H9 (cell line): ENCODE measurements around the gene ARL8A. TPM values are rescaled to one million over a fixed set of nuclear protein-coding genes. Genes with fewer than 3 reads are reported as not detected.

Experiments
- DNase-seq: peaks from one replicate; pipeline ENCODE4 v3.0.0-alpha.2; 2017
- H2AFZ ChIP-seq: one replicate; pipeline ENCODE4 v1.6.1; 2013; ENCODE audit warnings: mild to moderate bottlenecking, low read length, control low read depth, moderate library complexity
- H2AK5ac ChIP-seq: 2 replicates; pipeline ENCODE4 v1.6.1; 2013; ENCODE audit warnings: low read length, control low read depth, mixed read lengths; ENCODE audit not compliant: insufficient read length
- H2BK120ac ChIP-seq: one replicate; pipeline ENCODE4 v1.6.1; 2013; ENCODE audit warnings: low read depth, mild to moderate bottlenecking, low read length, control low read depth, inconsistent platforms; ENCODE audit not compliant: poor library complexity, severe bottlenecking
- H2BK12ac ChIP-seq: 2 replicates; pipeline ENCODE4 v1.6.1; 2013; ENCODE audit warnings: low read length, control low read depth, mixed read lengths, low read depth; ENCODE audit not compliant: insufficient read length
- H2BK15ac ChIP-seq: 2 replicates; pipeline ENCODE4 v1.6.1; 2013; ENCODE audit warnings: low read depth, low read length, control low read depth
- H2BK20ac ChIP-seq: one replicate; pipeline ENCODE4 v1.6.1; 2013; ENCODE audit warnings: low read depth, mild to moderate bottlenecking, low read length, control low read depth, inconsistent platforms; ENCODE audit not compliant: poor library complexity, severe bottlenecking
- H2BK5ac ChIP-seq: 2 replicates; pipeline ENCODE4 v1.6.1; 2013; ENCODE audit warnings: low read length, control low read depth, mixed read lengths; ENCODE audit not compliant: insufficient read length
- H3K14ac ChIP-seq: 2 replicates; pipeline ENCODE4 v1.6.1; 2013; ENCODE audit warnings: low read length, control low read depth; ENCODE audit not compliant: insufficient read depth
- H3K18ac ChIP-seq: 2 replicates; pipeline ENCODE4 v1.6.1; 2013; ENCODE audit warnings: low read depth, mild to moderate bottlenecking, mixed read lengths, low read length, control low read depth; ENCODE audit not compliant: insufficient read length
- H3K23ac ChIP-seq: 2 replicates; pipeline ENCODE4 v1.6.1; 2013; ENCODE audit warnings: low read length, control low read depth, mixed read lengths, low read depth; ENCODE audit not compliant: insufficient read length
- H3K23me2 ChIP-seq: 2 replicates; pipeline ENCODE4 v1.6.1; 2013; ENCODE audit warnings: low read depth, mild to moderate bottlenecking, mixed read lengths, low read length, control low read depth; ENCODE audit not compliant: insufficient read length, poor library complexity, severe bottlenecking
- H3K27ac ChIP-seq: 2 replicates; pipeline ENCODE4 v1.5.1; 2013; ENCODE audit warnings: low read length, control low read depth, mixed read lengths, low read depth; ENCODE audit not compliant: insufficient read length
- H3K27me3 ChIP-seq: 2 replicates; pipeline ENCODE4 v1.6.1; 2013; ENCODE audit warnings: low read length, control low read depth, inconsistent platforms; ENCODE audit not compliant: insufficient read depth
- H3K4ac ChIP-seq: 2 replicates; pipeline ENCODE4 v1.6.1; 2013; ENCODE audit warnings: low read depth, mild to moderate bottlenecking, control low read depth, inconsistent platforms, low read length, moderate library complexity
- H3K4me1 ChIP-seq: 2 replicates; pipeline ENCODE4 v1.6.1; 2013; ENCODE audit warnings: low read length, control low read depth, inconsistent platforms; ENCODE audit not compliant: insufficient read depth
- H3K4me2 ChIP-seq: 2 replicates; pipeline ENCODE4 v1.6.1; 2013; ENCODE audit warnings: low read length, control low read depth, mixed read lengths; ENCODE audit not compliant: insufficient read length, insufficient read depth
- H3K56ac ChIP-seq: 2 replicates; pipeline ENCODE4 v1.6.1; 2013; ENCODE audit warnings: low read depth, mild to moderate bottlenecking, mixed read lengths, low read length, control low read depth; ENCODE audit not compliant: insufficient read length
- H3K79me1 ChIP-seq: 2 replicates; pipeline ENCODE4 v1.6.1; 2013; ENCODE audit warnings: low read depth, mild to moderate bottlenecking, moderate library complexity, low read length, control low read depth, inconsistent platforms; ENCODE audit not compliant: insufficient read depth, poor library complexity, severe bottlenecking
- H3K79me2 ChIP-seq: 2 replicates; pipeline ENCODE4 v1.6.1; 2013; ENCODE audit warnings: low read length, control low read depth, inconsistent platforms; ENCODE audit not compliant: insufficient read depth
- H3K9ac ChIP-seq: 2 replicates; pipeline ENCODE4 v1.6.1; 2013; ENCODE audit warnings: low read length, control low read depth, mixed read lengths; ENCODE audit not compliant: insufficient read length; ENCODE audit errors: extremely low read depth
- H3K9me3 ChIP-seq: one replicate; pipeline ENCODE4 v1.6.1; 2013; ENCODE audit warnings: low read depth, low read length, inconsistent platforms; ENCODE audit not compliant: control insufficient read depth
- H3T11ph ChIP-seq: one replicate; pipeline ENCODE4 v1.6.1; 2013; ENCODE audit warnings: mild to moderate bottlenecking, low read length, control low read depth, inconsistent platforms
- H4K20me1 ChIP-seq: one replicate; pipeline ENCODE4 v1.6.1; 2013; ENCODE audit not compliant: control insufficient read depth, insufficient read length, insufficient read depth
- H4K5ac ChIP-seq: 2 replicates; pipeline ENCODE4 v1.6.1; 2013; ENCODE audit warnings: low read depth, mild to moderate bottlenecking, mixed read lengths, low read length, control low read depth; ENCODE audit not compliant: insufficient read length
- H4K8ac ChIP-seq: replicated peaks from 2 replicates; pipeline ENCODE4 v1.6.1; 2013; ENCODE audit warnings: low read length, control low read depth, mixed read lengths, low read depth; ENCODE audit not compliant: insufficient read length
- H4K91ac ChIP-seq: 2 replicates; pipeline ENCODE4 v1.6.1; 2013; ENCODE audit warnings: low read depth, mild to moderate bottlenecking, moderate library complexity, mixed read lengths, low read length, control low read depth; ENCODE audit not compliant: insufficient read length
- H3K27ac Mint-ChIP-seq, 3 experiments: 2 replicates in 2 of 3; 3 replicates in 1 of 3; pipeline ENCODE4 v1.8.0; 2020 to 2021; ENCODE audit warnings: mixed read lengths in 3 of 3, mild to moderate bottlenecking in 1 of 3, moderate library complexity in 1 of 3
- H3K27me3 Mint-ChIP-seq: 2 replicates; pipeline ENCODE4 v1.8.0; 2021; ENCODE audit warnings: low read depth, mild to moderate bottlenecking, moderate library complexity, mixed read lengths
- H3K36me3 Mint-ChIP-seq, 3 experiments: 2 replicates in 2 of 3; 3 replicates in 1 of 3; pipeline ENCODE4 v1.8.0; 2020 to 2021; ENCODE audit warnings: low read depth in 3 of 3, mixed read lengths in 3 of 3; ENCODE audit not compliant: insufficient read depth in 1 of 3
- H3K4me1 Mint-ChIP-seq, 2 experiments: 2 replicates each; pipeline ENCODE4 v1.8.0; 2020; ENCODE audit warnings: mixed read lengths in 2 of 2
- H3K4me3 Mint-ChIP-seq, 2 experiments: 2 replicates in 1 of 2; 3 replicates in 1 of 2; pipeline ENCODE4 v1.8.0; 2020 to 2021; ENCODE audit warnings: mild to moderate bottlenecking in 2 of 2, mixed read lengths in 2 of 2, moderate library complexity in 1 of 2
- H3K9me3 Mint-ChIP-seq, 2 experiments: 2 replicates in 1 of 2; 3 replicates in 1 of 2; pipeline ENCODE4 v1.8.0; 2020; ENCODE audit warnings: mild to moderate bottlenecking in 2 of 2, mixed read lengths in 2 of 2, moderate library complexity in 1 of 2
- CTCF ChIP-seq: fragments of 200-600 bp; sonication (generic); conservative IDR thresholded peaks from 3 replicates; pipeline ENCODE4 v1.8.0; 2021; ENCODE audit warnings: antibody characterized with exemption, mild to moderate bottlenecking
- WGBS: extraction: QIAGEN DNeasy Blood & Tissue Kit; methylation state at CpG from one replicate; pipeline ENCODE4 v1.1.7; 2013; ENCODE audit warnings: missing lambda C conversion rate, low lambda C conversion rate, mixed read lengths; ENCODE audit not compliant: insufficient read length; ENCODE audit errors: extremely low coverage; 5-methylcytosine and 5-hydroxymethylcytosine counted together
- total RNA-seq: library from RNA; stranded (reverse); gene quantifications from 2 replicates; pipeline ENCODE4 v1.2.1, GENCODE V29; 2021

Gene ARL8A
- total RNA-seq, 1 experiment from 2014 or later, result 67.2 TPM

- no peaks in the 10 kb centered on the region for H3K9me3 ChIP-seq
- no peak overlapping the region for H3K4me3 Mint-ChIP-seq
- no peaks in the 10 kb centered on the region for H4K20me1 ChIP-seq
- peaks cover 15 to 24% of the 10 kb centered on the region in 2 experiments for H3K4me1 Mint-ChIP-seq
- no CpG with 5 or more reads among the region's 7 CpGs for WGBS
- H3K23ac ChIP-seq, result no peak overlapping the region
- no peak overlapping the region for H3K56ac ChIP-seq
- H2BK12ac ChIP-seq, result no peak overlapping the region
- no peak overlapping the region for H2BK120ac ChIP-seq
- no peak overlapping the region for H3T11ph ChIP-seq
- no peak overlapping the region for H4K8ac ChIP-seq
- H3K9me3 Mint-ChIP-seq, result no peaks in the 10 kb centered on the region; a peak in 1 of 5 replicates
- no peak overlapping the region for H2BK5ac ChIP-seq
- no peak overlapping the region for H2AFZ ChIP-seq
- no peak overlapping the region for H3K4ac ChIP-seq
- no peaks in the 10 kb centered on the region for H3K79me2 ChIP-seq
- no peaks in the 10 kb centered on the region for H3K79me1 ChIP-seq
- TF ChIP-seq CTCF, result no peak
- H3K27me3 ChIP-seq, result no peaks in the 10 kb centered on the region
- no peak overlapping the region for H4K5ac ChIP-seq
- no peak overlapping the region for H3K14ac ChIP-seq
- H3K4me2 ChIP-seq, result no peak overlapping the region
- peaks cover 13% of the 10 kb centered on the region for H3K27me3 Mint-ChIP-seq
- no peak overlapping the region for H2AK5ac ChIP-seq
- H2BK15ac ChIP-seq, result no peak overlapping the region
- no peak overlapping the region for H2BK20ac ChIP-seq
- H4K91ac ChIP-seq, result no peak overlapping the region
- H3K27ac ChIP-seq, result no peak overlapping the region
- no peak overlapping the region for H3K9ac ChIP-seq
- DNase-seq, result no peak
- H3K4me1 ChIP-seq, result peaks cover 3% of the 10 kb centered on the region; the same call in 1 of the 2 replicates
- no peaks in the 10 kb centered on the region for H3K23me2 ChIP-seq
- H3K27ac Mint-ChIP-seq, result no peak overlapping the region
- H3K36me3 Mint-ChIP-seq, result no peaks in the 10 kb centered on the region
- H3K18ac ChIP-seq, result no peak overlapping the region
These were observed 41.8 kb upstream of the ARL8A start for GRCh38 chr1:202186327-202186726.
